ENCODE data around the gene KIF18A.

Gene KIF18A

DNA sequence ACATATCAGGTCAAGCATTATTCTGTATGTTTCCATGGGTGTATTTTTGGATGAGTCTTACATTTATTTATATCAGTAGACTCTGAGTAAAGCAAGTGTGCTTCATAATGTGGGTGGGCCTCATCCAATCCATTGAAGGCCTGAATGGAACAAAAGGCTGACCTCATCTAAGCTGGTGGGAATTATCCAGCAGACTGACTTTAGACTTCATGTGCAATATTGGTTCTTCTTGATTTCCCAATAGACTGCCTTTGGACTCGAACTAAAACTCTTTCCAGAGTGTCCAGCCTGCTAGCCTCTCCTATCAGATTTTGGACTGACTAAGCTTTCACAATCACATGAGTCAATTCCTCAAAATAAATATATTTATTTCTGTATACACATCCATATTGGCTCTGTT, 116.2 kb downstream of the KIF18A start:
- H3K27me3 Mint-ChIP-seq: no peaks in the 10 kb centered on the region
- no peak overlapping the region for H3K4me3 Mint-ChIP-seq
- H3K9me3 Mint-ChIP-seq: no peaks in the 10 kb centered on the region
- ATAC-seq (ENCODE audit: low read depth) (no peak), DNase-seq (ENCODE audit: low spot score in 2 of 2) (no peak)
- no peaks in the 10 kb centered on the region for H3K36me3 Mint-ChIP-seq
- H3K27ac Mint-ChIP-seq: no peak overlapping the region
- no peaks in the 10 kb centered on the region for H3K4me1 Mint-ChIP-seq

DNA sequence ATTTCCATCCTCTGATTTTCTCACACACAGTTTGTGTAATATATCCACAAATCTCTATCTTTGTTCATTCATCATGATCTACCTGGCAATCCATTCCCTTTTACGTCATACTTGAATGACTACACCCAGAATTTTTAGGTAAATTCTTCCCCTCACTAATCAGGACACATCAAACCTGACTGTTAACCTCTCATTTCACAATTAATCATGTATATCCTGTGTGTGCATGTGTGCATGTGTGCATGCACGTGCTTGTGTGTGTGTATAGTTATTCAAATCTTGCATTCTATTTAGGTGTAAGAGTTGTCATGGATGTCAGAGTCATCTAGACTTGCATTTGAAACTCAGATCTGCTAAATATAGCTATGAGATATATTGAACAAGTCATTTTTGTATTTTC, 130.4 kb downstream of the KIF18A start:
- Mint-ChIP-seq H3K9me3 (no peaks in the 10 kb centered on the region), H3K27me3 (peaks cover 8% of the 10 kb centered on the region), H3K36me3 (no peaks in the 10 kb centered on the region), H3K27ac (no peak overlapping the region), H3K4me3 (no peak overlapping the region), H3K4me1 (no peaks in the 10 kb centered on the region)
- ATAC-seq (ENCODE audit: low read depth) (no peak), DNase-seq (ENCODE audit: low spot score in 2 of 2) (no peak)

DNA sequence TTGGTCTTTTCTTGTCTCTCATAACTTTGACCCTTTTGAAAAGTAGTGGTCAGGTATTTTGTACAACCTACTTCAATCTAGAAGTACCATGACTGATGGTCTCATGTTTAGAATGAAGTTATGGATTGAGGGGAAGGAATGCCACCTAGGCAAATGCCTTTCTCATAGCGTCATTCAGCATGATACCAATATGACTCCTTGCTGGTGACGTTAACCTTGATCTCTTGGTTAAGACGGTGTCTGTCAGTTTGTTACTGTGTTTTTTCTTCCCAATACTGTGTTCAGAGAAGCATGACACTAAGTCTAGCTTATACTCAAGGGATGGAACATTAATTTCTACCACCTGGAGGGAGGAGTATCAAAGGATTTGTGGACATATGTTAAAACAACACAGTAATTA, 130.9 kb downstream of the KIF18A start:
- Mint-ChIP-seq H3K4me3 (no peak overlapping the region), H3K4me1 (no peaks in the 10 kb centered on the region), H3K27ac (no peak overlapping the region), H3K27me3 (peaks cover 8% of the 10 kb centered on the region), H3K36me3 (no peaks in the 10 kb centered on the region), H3K9me3 (no peaks in the 10 kb centered on the region)
- DNase-seq (ENCODE audit: low spot score in 2 of 2) (no peak), ATAC-seq (ENCODE audit: low read depth) (no peak)

DNA sequence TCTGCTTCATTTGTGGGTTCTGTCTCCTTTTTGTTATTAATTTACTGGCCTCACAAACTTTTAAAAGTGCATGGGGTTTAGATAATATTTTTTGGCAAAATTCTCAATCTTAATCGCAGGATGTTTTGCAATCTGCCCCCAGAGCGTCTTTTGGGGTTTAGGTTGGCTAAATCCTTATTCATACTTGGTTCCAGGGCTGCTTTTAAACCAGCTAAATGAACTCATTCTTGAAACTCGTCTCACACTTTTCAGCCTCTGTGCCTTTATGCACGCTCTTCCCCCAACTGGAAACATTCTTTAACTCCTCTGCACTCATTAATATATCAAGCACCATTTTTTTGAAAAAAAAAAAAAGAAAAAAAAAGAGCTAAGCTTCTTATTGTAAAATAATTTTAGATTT, 131.7 kb downstream of the KIF18A start:
- ATAC-seq (ENCODE audit: low read depth): no peak
- DNase-seq (ENCODE audit: low spot score in 2 of 2): no peak
- Mint-ChIP-seq H3K4me3 (no peak overlapping the region), H3K27ac (no peak overlapping the region), H3K36me3 (no peaks in the 10 kb centered on the region), H3K9me3 (no peaks in the 10 kb centered on the region), H3K27me3 (peaks cover 8% of the 10 kb centered on the region), H3K4me1 (no peaks in the 10 kb centered on the region)

DNA sequence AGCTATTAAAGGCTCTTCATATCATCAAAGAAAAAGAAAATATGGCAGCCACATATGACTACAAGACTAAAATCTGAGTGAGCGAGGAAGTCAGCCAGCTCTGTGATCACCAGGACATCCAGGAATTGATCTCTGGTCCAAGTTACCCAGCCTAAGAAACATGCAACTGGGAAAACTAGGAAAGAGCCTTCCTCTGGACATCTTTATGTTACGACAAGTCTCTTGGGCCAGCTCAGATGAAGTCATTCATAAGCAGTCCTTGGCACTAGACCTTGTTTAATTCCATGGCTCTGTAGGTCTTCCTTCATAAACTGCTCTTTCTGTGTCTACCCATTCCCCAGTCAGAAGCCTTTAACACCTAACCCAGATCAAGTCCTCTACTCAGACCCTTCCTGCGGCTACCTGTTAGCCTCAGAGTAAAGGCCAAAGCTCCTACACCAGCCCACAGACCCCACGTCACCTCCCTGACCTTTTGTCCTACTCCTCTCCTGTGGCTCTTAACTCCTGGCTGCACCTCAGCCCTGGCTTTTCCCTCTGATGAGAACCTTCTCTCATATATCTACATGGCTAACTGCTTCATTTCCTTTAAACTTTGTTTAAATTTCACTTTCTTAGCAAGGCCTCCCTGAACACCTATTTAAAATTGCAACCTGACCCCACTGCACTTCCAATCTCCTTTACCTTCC, 134.0 kb downstream of the KIF18A start:
- H3K27ac Mint-ChIP-seq: no peak overlapping the region
- DNase-seq (ENCODE audit: low spot score in 2 of 2) (no peak), ATAC-seq (ENCODE audit: low read depth) (no peak)
- H3K4me1 Mint-ChIP-seq: no peaks in the 10 kb centered on the region
- no peaks in the 10 kb centered on the region for H3K36me3 Mint-ChIP-seq
- peaks cover 8% of the 10 kb centered on the region for H3K27me3 Mint-ChIP-seq
- H3K4me3 Mint-ChIP-seq: no peak overlapping the region
- H3K9me3 Mint-ChIP-seq: no peaks in the 10 kb centered on the region

DNA sequence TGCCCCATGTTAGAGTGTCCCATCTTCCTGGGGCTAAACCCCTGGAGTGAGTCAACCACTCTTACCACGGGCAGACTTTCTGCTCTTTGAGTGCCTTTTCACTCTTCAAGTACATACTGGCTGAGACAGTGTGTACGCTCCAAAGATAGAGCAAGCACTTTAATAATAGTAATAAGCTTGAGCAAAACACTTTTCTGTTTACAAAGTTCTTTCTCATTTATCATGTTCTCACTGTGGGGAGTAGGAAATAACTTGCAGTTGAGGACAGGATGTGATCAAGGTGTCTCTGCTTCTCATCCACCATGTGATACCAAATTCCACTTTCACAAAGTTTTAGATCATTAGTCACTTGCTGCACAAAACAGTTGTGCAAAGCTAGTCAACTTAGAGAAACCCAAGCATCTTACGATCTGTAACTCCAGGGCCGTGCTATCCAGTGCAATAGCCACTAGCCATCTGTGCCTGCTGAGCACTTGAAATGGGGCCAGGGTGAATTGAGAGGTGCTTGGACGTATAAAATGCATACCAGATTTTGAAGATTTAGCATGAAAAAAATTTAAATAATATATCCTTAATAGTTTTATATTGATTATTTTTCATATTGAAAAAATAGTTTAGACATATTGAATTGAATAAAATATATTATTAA, 135.3 kb downstream of the KIF18A start:
- Mint-ChIP-seq H3K36me3 (no peaks in the 10 kb centered on the region), H3K27ac (no peak overlapping the region), H3K4me1 (no peaks in the 10 kb centered on the region), H3K9me3 (no peaks in the 10 kb centered on the region), H3K4me3 (no peak overlapping the region), H3K27me3 (peaks cover 7% of the 10 kb centered on the region)
- ATAC-seq (ENCODE audit: low read depth) (no peak), DNase-seq (ENCODE audit: low spot score in 2 of 2) (no peak)

DNA sequence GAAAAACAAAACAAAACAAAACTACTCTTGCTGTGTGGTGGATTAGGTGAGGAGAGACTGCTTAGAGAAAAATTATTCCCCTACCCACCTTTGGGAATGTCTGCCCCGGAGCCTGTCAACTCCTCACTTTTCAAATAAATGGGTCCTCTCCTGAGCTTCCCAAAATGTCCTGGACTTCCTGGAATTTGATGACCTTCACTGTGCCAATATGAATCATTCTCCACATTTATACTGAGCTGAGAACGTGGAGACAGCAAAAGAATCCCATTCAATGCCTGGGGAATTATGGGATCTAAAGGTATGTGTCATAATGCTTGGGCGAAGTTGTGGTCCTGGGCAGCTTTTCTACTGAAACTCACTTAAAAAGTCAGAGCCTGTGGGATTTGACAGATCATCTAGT, 136.8 kb downstream of the KIF18A start:
- no peaks in the 10 kb centered on the region for H3K4me1 Mint-ChIP-seq
- H3K27me3 Mint-ChIP-seq: peaks cover 1% of the 10 kb centered on the region
- no peak overlapping the region for H3K27ac Mint-ChIP-seq
- H3K4me3 Mint-ChIP-seq: no peak overlapping the region
- DNase-seq (ENCODE audit: low spot score in 2 of 2): no peak
- no peaks in the 10 kb centered on the region for H3K36me3 Mint-ChIP-seq
- ATAC-seq (ENCODE audit: low read depth): no peak
- no peaks in the 10 kb centered on the region for H3K9me3 Mint-ChIP-seq
